ENCODE data around the gene RPUSD1.

RPUSD1 gene

GRCh38 chr16:735982-736453, 52.2 kb downstream of the RPUSD1 start:
- no peak overlapping the region for H3K4me3 ChIP-seq (ENCODE audit: low read length)
- TF ChIP-seq CTCF (conservative IDR thresholded peaks at IDR 0.05; ENCODE audit: low read depth, low read length): no peak
- DNase-seq (ENCODE audit: low read depth): no peak

GRCh38 chr16:734981-735881, 53.0 kb downstream of the RPUSD1 start:
- no peak overlapping the region for H3K4me3 ChIP-seq (ENCODE audit: low read length)
- DNase-seq (ENCODE audit: low read depth): no peak
- TF ChIP-seq CTCF (conservative IDR thresholded peaks at IDR 0.05; ENCODE audit: low read depth, low read length): no peak
